Glutamatergic neuron (in vitro differentiated cells): ENCODE data around the gene MAP2K6. TPM values are rescaled to one million over a fixed set of nuclear protein-coding genes. Genes with fewer than 3 reads are reported as not detected.

ENCODE experiments used
- DNase-seq: peaks from one replicate; pipeline ENCODE4 v3.0.0; 2022
- H3K27ac Mint-ChIP-seq: one replicate; pipeline ENCODE4 v1.8.0; 2020; ENCODE audit warnings: mild to moderate bottlenecking, mixed read lengths, inconsistent platforms; ENCODE audit not compliant: unreplicated experiment
- H3K27me3 Mint-ChIP-seq: one replicate; pipeline ENCODE4 v1.8.0; 2020; ENCODE audit warnings: mild to moderate bottlenecking, moderate library complexity, mixed read lengths, inconsistent platforms; ENCODE audit not compliant: unreplicated experiment
- H3K36me3 Mint-ChIP-seq: one replicate; pipeline ENCODE4 v1.8.0; 2020; ENCODE audit warnings: mild to moderate bottlenecking, mixed read lengths, inconsistent platforms; ENCODE audit not compliant: unreplicated experiment
- H3K4me1 Mint-ChIP-seq: one replicate; pipeline ENCODE4 v1.8.0; 2020; ENCODE audit warnings: mild to moderate bottlenecking, low read depth, mixed read lengths, inconsistent platforms; ENCODE audit not compliant: unreplicated experiment
- H3K4me3 Mint-ChIP-seq: one replicate; pipeline ENCODE4 v1.8.0; 2020; ENCODE audit warnings: mild to moderate bottlenecking, mixed read lengths, inconsistent platforms; ENCODE audit not compliant: unreplicated experiment
- H3K9me3 Mint-ChIP-seq: one replicate; pipeline ENCODE4 v1.8.0; 2020; ENCODE audit warnings: mild to moderate bottlenecking, moderate library complexity, mixed read lengths, inconsistent platforms; ENCODE audit not compliant: unreplicated experiment
- CTCF ChIP-seq: fragments of 200-600 bp; sonication (generic); IDR thresholded peaks from one replicate; pipeline ENCODE4 v1.5.0; 2021; ENCODE audit not compliant: partially characterized antibody, unreplicated experiment
- total RNA-seq: library from RNA; stranded (reverse); fragmentation: NEBNext Ultra II Directional; extraction: Animal tissue kit (Norgen Biotek cat#: 25700); gene quantifications from one replicate; pipeline ENCODE4 v1.2.1, GENCODE V29; 2021; ENCODE audit not compliant: unreplicated experiment

Gene MAP2K6
- total RNA-seq, 1 donor from 2014 or later: 28.3 TPM

GRCh38 chr17:69424287-69425041 lies 10.0 kb downstream of the MAP2K6 start:
- H3K9me3 Mint-ChIP-seq: peaks cover 2% of the 10 kb centered on the region
- no peaks in the 10 kb centered on the region for H3K4me1 Mint-ChIP-seq
- peaks cover 3% of the 10 kb centered on the region for H3K27me3 Mint-ChIP-seq
- TF ChIP-seq CTCF: no peak
- no peak overlapping the region for H3K4me3 Mint-ChIP-seq
- no peak overlapping the region for H3K27ac Mint-ChIP-seq
- H3K36me3 Mint-ChIP-seq: no peaks in the 10 kb centered on the region
- no peak for DNase-seq

GRCh38 chr17:69425978-69426377 lies 11.5 kb downstream of the MAP2K6 start:
- peaks cover 3% of the 10 kb centered on the region for H3K27me3 Mint-ChIP-seq
- H3K4me1 Mint-ChIP-seq: no peaks in the 10 kb centered on the region
- TF ChIP-seq CTCF: no peak
- H3K9me3 Mint-ChIP-seq: peaks cover 2% of the 10 kb centered on the region
- no peak for DNase-seq
- H3K36me3 Mint-ChIP-seq: no peaks in the 10 kb centered on the region
- H3K4me3 Mint-ChIP-seq: no peak overlapping the region
- H3K27ac Mint-ChIP-seq: no peak overlapping the region

- H3K27ac Mint-ChIP-seq: no peak overlapping the region
- peaks cover 3% of the 10 kb centered on the region for H3K27me3 Mint-ChIP-seq
- no peak for DNase-seq
- H3K9me3 Mint-ChIP-seq: peaks cover 2% of the 10 kb centered on the region
- no peaks in the 10 kb centered on the region for H3K36me3 Mint-ChIP-seq
- no peaks in the 10 kb centered on the region for H3K4me1 Mint-ChIP-seq
- no peak overlapping the region for H3K4me3 Mint-ChIP-seq
- no peak for TF ChIP-seq CTCF
Observed at GRCh38 chr17:69427486-69428197, 13.1 kb downstream of the MAP2K6 start.

- no peak for DNase-seq
- Mint-ChIP-seq H3K27me3 (peaks cover 3% of the 10 kb centered on the region), H3K36me3 (no peaks in the 10 kb centered on the region), H3K4me1 (no peaks in the 10 kb centered on the region), H3K4me3 (no peak overlapping the region), H3K27ac (no peak overlapping the region), H3K9me3 (peaks cover 2% of the 10 kb centered on the region)
- no peak for TF ChIP-seq CTCF
Observed at GRCh38 chr17:69428252-69428980, 13.9 kb downstream of the MAP2K6 start.

GRCh38 chr17:69430488-69430887 lies 16.0 kb downstream of the MAP2K6 start:
- H3K27ac Mint-ChIP-seq: no peak overlapping the region
- H3K4me1 Mint-ChIP-seq: no peaks in the 10 kb centered on the region
- no peaks in the 10 kb centered on the region for H3K36me3 Mint-ChIP-seq
- DNase-seq: no peak
- H3K9me3 Mint-ChIP-seq: no peaks in the 10 kb centered on the region
- no peak overlapping the region for H3K4me3 Mint-ChIP-seq
- no peaks in the 10 kb centered on the region for H3K27me3 Mint-ChIP-seq
- TF ChIP-seq CTCF: no peak
